ENCODE results near the gene P2RX3.

DNA sequence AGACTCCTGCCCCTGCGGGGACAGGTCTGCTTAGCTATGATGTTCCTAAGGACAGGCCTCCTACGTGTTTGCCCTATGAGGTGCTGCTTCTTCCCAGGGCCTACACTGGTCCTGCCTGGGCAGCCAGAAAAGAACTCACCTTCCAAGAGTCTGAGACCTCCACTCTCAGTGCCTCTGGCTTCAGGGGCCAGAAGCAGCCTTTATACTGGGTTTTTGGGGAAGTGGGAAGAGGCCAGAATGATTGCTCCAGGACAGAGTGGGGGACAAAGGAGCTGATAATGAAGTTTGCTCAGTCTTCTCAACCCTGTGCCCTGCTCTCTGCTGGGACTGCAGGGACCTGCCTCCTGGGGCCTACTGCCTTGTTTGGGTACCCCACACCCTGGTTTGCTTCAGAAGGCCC lies 42.8 kb downstream of the P2RX3 start, which contains the start of gene PRG3:
- TF ChIP-seq, protein P1, sequence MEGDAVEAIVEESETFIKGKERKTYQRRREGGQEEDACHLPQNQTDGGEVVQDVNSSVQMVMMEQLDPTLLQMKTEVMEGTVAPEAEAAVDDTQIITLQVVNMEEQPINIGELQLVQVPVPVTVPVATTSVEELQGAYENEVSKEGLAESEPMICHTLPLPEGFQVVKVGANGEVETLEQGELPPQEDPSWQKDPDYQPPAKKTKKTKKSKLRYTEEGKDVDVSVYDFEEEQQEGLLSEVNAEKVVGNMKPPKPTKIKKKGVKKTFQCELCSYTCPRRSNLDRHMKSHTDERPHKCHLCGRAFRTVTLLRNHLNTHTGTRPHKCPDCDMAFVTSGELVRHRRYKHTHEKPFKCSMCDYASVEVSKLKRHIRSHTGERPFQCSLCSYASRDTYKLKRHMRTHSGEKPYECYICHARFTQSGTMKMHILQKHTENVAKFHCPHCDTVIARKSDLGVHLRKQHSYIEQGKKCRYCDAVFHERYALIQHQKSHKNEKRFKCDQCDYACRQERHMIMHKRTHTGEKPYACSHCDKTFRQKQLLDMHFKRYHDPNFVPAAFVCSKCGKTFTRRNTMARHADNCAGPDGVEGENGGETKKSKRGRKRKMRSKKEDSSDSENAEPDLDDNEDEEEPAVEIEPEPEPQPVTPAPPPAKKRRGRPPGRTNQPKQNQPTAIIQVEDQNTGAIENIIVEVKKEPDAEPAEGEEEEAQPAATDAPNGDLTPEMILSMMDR (IDR thresholded peaks at IDR 0.05): no peak
- TF ChIP-seq POLR2A (IDR thresholded peaks at IDR 0.05): no peak
- TF ChIP-seq EP300 (IDR thresholded peaks at IDR 0.05): no peak
